ENCODE measurements around the gene RAB44.

GRCh38 chr6:36751833-36752186 is 54.2 kb downstream of the RAB44 start:
- TF ChIP-seq CTCF (IDR thresholded peaks at IDR 0.05) (no peak), POLR2A (IDR thresholded peaks at IDR 0.05) (no peak)

Measured in adrenal gland (tissue), 5 donors.